ENCODE measurements around the gene PAK5. TPM values are rescaled to one million over a fixed set of nuclear protein-coding genes. Genes with fewer than 3 reads are reported as not detected.

PAK5 gene
- total RNA-seq, 1 experiment from 2014 or later, result not detected

GRCh38 chr20:9582137-9582536 lies 256.7 kb downstream of the PAK5 start:
- ChIA-PET POLR2A (no interaction called here), CTCF (no interaction called here), RAD21 (ENCODE audit: low non-redundant PET in 1 of 2, low total read pairs in 2 of 2, uncharacterized antibody in 2 of 2, unreplicated experiment in 2 of 2) (no interaction called here)
- no peak for ATAC-seq
- no peaks in the 10 kb centered on the region for H3K79me2 ChIP-seq (ENCODE audit: insufficient read depth, low read length)
- H3K27me3 ChIP-seq (ENCODE audit: insufficient read depth, low read length), result no peaks in the 10 kb centered on the region
- H2AFZ ChIP-seq (ENCODE audit: low read depth, low read length, poor library complexity, severe bottlenecking), result no peak overlapping the region
- intact Hi-C loops (cut with micrococcal nuclease), result no loop called here
- no TSS peak for BruUV-seq (replicated peaks)
- H3K9me2 ChIP-seq (ENCODE audit: insufficient read depth), result no peaks in the 10 kb centered on the region
- H3K9me3 ChIP-seq (ENCODE audit: control insufficient read depth in 1 of 2, insufficient read depth in 1 of 2, low read depth in 1 of 2, low read length in 2 of 2), result no peaks in the 10 kb centered on the region
- no peaks in the 10 kb centered on the region for H3K36me3 ChIP-seq (ENCODE audit: control insufficient read depth in 1 of 2, insufficient read depth in 2 of 2, low read length in 2 of 2)
- no peak overlapping the region for H3K27ac ChIP-seq (ENCODE audit: low read depth, low read length)
- no peaks in the 10 kb centered on the region for H4K20me1 ChIP-seq (ENCODE audit: insufficient read depth)
- DNase-seq (ENCODE audit: low read depth, low spot score), result no peak
- no peak overlapping the region for H3K4me3 ChIP-seq (replicated peaks in 1 of 2; ENCODE audit: low read depth in 1 of 2, low read length in 2 of 2)
- no peaks in the 10 kb centered on the region for H3K4me1 ChIP-seq (ENCODE audit: control insufficient read depth in 1 of 2, insufficient read depth in 2 of 2, low read length in 2 of 2)
- no peak for TF ChIP-seq FOSL1 (IDR thresholded peaks at IDR 0.05; ENCODE audit: low read depth)
- TF ChIP-seq ZNF274 (IDR thresholded peaks at IDR 0.05; ENCODE audit: low read depth, low read length), result no peak
- no peak for TF ChIP-seq SRF (IDR thresholded peaks at IDR 0.05; ENCODE audit: low read depth)
- no peak for TF ChIP-seq ELF1 (IDR thresholded peaks at IDR 0.05; ENCODE audit: borderline replicate concordance, low read depth)
- no peak for TF ChIP-seq REST (IDR thresholded peaks at IDR 0.05; ENCODE audit: low read depth)
- TF ChIP-seq POLR2A (IDR thresholded peaks at IDR 0.05; ENCODE audit: borderline replicate concordance, extremely low read depth, insufficient read depth, insufficient read length), result no peak
- no peak for TF ChIP-seq EGR1 (IDR thresholded peaks at IDR 0.05; ENCODE audit: low read depth)
- H3K9ac ChIP-seq (ENCODE audit: low read length), result no peak overlapping the region
- no peak overlapping the region for H3K4me2 ChIP-seq (ENCODE audit: low read length)

- no peaks in the 10 kb centered on the region for H3K36me3 ChIP-seq (ENCODE audit: control insufficient read depth in 1 of 2, insufficient read depth in 2 of 2, low read length in 2 of 2)
- POLR2A ChIA-PET, result no interaction called here
- H3K27ac ChIP-seq (ENCODE audit: low read depth, low read length), result no peak overlapping the region
- BruUV-seq (replicated peaks), result no TSS peak
- no peak for TF ChIP-seq FOSL1 (IDR thresholded peaks at IDR 0.05; ENCODE audit: low read depth)
- no peak for DNase-seq (ENCODE audit: low read depth, low spot score)
- no peaks in the 10 kb centered on the region for H3K4me1 ChIP-seq (ENCODE audit: control insufficient read depth in 1 of 2, insufficient read depth in 2 of 2, low read length in 2 of 2)
- CTCF ChIA-PET, result no interaction called here
- no peak overlapping the region for H3K4me2 ChIP-seq (ENCODE audit: low read length)
- RAD21 ChIA-PET (ENCODE audit: low non-redundant PET in 1 of 2, low total read pairs in 2 of 2, uncharacterized antibody in 2 of 2, unreplicated experiment in 2 of 2), result no interaction called here
- no peak overlapping the region for H3K4me3 ChIP-seq (replicated peaks in 1 of 2; ENCODE audit: low read depth in 1 of 2, low read length in 2 of 2)
- no peak overlapping the region for H3K9ac ChIP-seq (ENCODE audit: low read length)
- intact Hi-C loops (cut with micrococcal nuclease), result no loop called here
- no peak overlapping the region for H2AFZ ChIP-seq (ENCODE audit: low read depth, low read length, poor library complexity, severe bottlenecking)
- H3K9me3 ChIP-seq (ENCODE audit: control insufficient read depth in 1 of 2, insufficient read depth in 1 of 2, low read depth in 1 of 2, low read length in 2 of 2), result no peaks in the 10 kb centered on the region
- H3K79me2 ChIP-seq (ENCODE audit: insufficient read depth, low read length), result no peaks in the 10 kb centered on the region
- no peaks in the 10 kb centered on the region for H4K20me1 ChIP-seq (ENCODE audit: insufficient read depth)
- H3K27me3 ChIP-seq (ENCODE audit: insufficient read depth, low read length), result no peaks in the 10 kb centered on the region
- H3K9me2 ChIP-seq (ENCODE audit: insufficient read depth), result no peaks in the 10 kb centered on the region
- ATAC-seq, result no peak
Observed at GRCh38 chr20:9581509-9581908, 257.4 kb downstream of the PAK5 start.
